Body of pancreas (tissue), 4 donors: ENCODE data around the gene CBX6. TPM values are rescaled to one million over a fixed set of nuclear protein-coding genes. Genes with fewer than 3 reads are reported as not detected.

Source experiments
- ATAC-seq: fragments of 150-250 bp; one replicate; pipeline ENCODE4 v1.9.1; 2016
- DNase-seq, 4 donors: peaks; one replicate each; pipeline ENCODE4 v3.0.0-alpha.2; 2019
- H3K27ac ChIP-seq, 4 donors: fragments of 200-600 bp; sonication (generic); 1 replicate in 3 of 4; 2 replicates in 1 of 4; pipeline versions ENCODE4 v1.5.1 to v1.6.1; 2016 to 2019; ENCODE audit warnings: mild to moderate bottlenecking in 1 of 4, mixed read lengths in 1 of 4, moderate library complexity in 1 of 4
- H3K27me3 ChIP-seq, 2 donors: fragments of 200-600 bp; sonication (generic); one replicate each; pipeline ENCODE4 v1.6.0; 2016; ENCODE audit warnings: mild to moderate bottlenecking in 1 of 2
- H3K36me3 ChIP-seq, 2 donors: fragments of 200-600 bp; sonication (generic); replicated peaks in 1 of 2; 2 replicates each; pipeline ENCODE4 v1.5.1; 2016; ENCODE audit warnings: low read depth in 2 of 2; ENCODE audit not compliant: insufficient read depth in 1 of 2
- H3K4me1 ChIP-seq: fragments of 200-600 bp; sonication (generic); one replicate; pipeline ENCODE4 v1.6.0; 2016
- H3K4me3 ChIP-seq, 2 donors: fragments of 200-600 bp; sonication (generic); 1 replicate in 1 of 2; 2 replicates in 1 of 2; pipeline ENCODE4 v1.5.1; 2016 to 2019
- H3K9me3 ChIP-seq, 3 donors: fragments of 200-600 bp; sonication (generic); 1 replicate in 2 of 3; 2 replicates in 1 of 3; pipeline ENCODE4 v1.5.1; 2016
- CTCF ChIP-seq, 7 experiments: fragments of 450-650 bp in 4 of 7; fragments of 200-600 bp in 3 of 7; sonication (generic) in 3 of 7; IDR thresholded peaks; one replicate each; pipeline ENCODE4 v1.5.1; 2016 to 2019; ENCODE audit warnings: antibody characterized with exemption in 7 of 7
- POLR2A ChIP-seq, 3 donors: fragments of 450-650 bp; IDR thresholded peaks; one replicate each; pipeline ENCODE4 v1.6.1; 2016; ENCODE audit warnings: antibody characterized with exemption in 3 of 3, mild to moderate bottlenecking in 2 of 3
- WGBS, 2 donors: methylation state at CpG; one replicate each; pipeline ENCODE4 v1.1.5; 2017; 5-methylcytosine and 5-hydroxymethylcytosine counted together
- intact Hi-C: fragments of 100-400 bp; cut with DNase I; formaldehyde crosslinking; loops from one replicate; pipeline ENCODE4 v1.15.1; 2023
- total RNA-seq, 2 donors: library from RNA; depleted of rRNA; stranded (reverse); fragments of >200 nt; gene quantifications; one replicate each; pipeline ENCODE4 v1.1.0, GENCODE V29; 2016

CBX6 gene
- total RNA-seq, 2 donors from 2014 or later = 32.7 to 45.2 TPM

GRCh38 chr22:38842512-38843200, 29.4 kb downstream of the CBX6 start:
- H3K36me3 ChIP-seq = no peaks in the 10 kb centered on the region
- DNase-seq (no peak), ATAC-seq (no peak)
- H3K9me3 ChIP-seq = no peaks in the 10 kb centered on the region
- TF ChIP-seq POLR2A (IDR thresholded peaks at IDR 0.05) (no peak), CTCF (IDR thresholded peaks at IDR 0.05) (no peak)
- peak overlapping the region in 3 of 4 donors; percentile 53 to 80 (median 71) for H3K27ac ChIP-seq
- WGBS, 2 donors = 24 to 79% methylated on average over 8 to 34 of the region's 34 CpGs
- H3K4me1 ChIP-seq = peaks cover 32% of the 10 kb centered on the region
- no peaks in the 10 kb centered on the region for H3K27me3 ChIP-seq
- intact Hi-C loops = no loop called here
- H3K4me3 ChIP-seq = peak overlapping the region in 1 of 2 donors; percentile 42

DNA sequence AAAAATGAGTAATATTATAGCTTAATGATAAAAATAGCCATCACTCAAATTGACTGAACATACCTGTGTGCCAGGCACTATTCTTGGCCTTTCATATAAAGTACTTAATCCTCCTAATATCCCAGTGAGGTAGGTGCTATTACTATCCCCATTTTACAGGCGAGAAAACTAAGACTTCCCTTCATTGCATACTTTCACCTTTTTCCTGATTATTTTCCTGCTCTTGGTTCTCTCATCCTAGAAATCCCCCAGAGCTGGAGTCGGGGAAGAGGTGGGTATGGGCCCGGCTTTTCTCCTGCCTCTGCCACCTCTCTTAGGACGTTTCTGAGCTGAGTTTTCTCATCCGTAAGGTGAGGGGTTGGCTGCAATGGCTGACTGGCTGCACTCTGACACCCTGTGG, 30.4 kb downstream of the CBX6 start:
- H3K9me3 ChIP-seq = no peaks in the 10 kb centered on the region
- H3K4me3 ChIP-seq = no peak overlapping the region
- WGBS, 2 donors = 66% methylated on average over 5 of the region's 5 CpGs
- H3K27me3 ChIP-seq = no peaks in the 10 kb centered on the region
- H3K4me1 ChIP-seq = peaks cover 32% of the 10 kb centered on the region
- ATAC-seq = no peak
- H3K36me3 ChIP-seq = no peaks in the 10 kb centered on the region
- no peak for DNase-seq
- intact Hi-C loops = no loop called here
- H3K27ac ChIP-seq = peak overlapping the region in 2 of 4 donors; percentile 10 to 28
- TF ChIP-seq CTCF (IDR thresholded peaks at IDR 0.05) = no peak
- TF ChIP-seq POLR2A (IDR thresholded peaks at IDR 0.05) = no peak

DNA sequence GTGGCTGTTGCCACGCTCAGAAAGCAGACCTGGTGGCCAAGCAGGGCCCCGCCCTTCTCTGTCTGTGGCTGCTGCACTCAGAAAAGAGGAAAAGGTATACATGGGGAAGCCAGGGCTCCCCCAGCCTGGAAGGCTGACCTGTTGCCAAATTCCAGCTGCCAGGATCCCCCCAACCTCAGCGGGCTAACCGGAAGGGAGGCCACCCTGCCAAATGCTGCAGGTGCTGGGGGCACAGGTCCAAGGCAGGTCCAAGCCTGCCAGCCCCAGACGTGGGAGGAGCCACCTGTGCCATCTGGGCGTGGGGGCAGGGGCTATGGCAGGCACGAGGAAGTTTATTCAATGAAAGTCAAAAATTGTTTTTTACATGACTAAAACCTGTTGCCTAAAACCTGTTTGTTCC, 30.8 kb downstream of the CBX6 start:
- WGBS, 2 donors = 26% methylated on average over 6 to 7 of the region's 7 CpGs
- Histone ChIP-seq H3K27me3 (no peaks in the 10 kb centered on the region), H3K4me3 (no peak overlapping the region), H3K9me3 (no peaks in the 10 kb centered on the region), H3K4me1 (peaks cover 32% of the 10 kb centered on the region), H3K27ac (peak overlapping the region in 1 of 4 donors; percentile 39), H3K36me3 (no peaks in the 10 kb centered on the region)
- DNase-seq (peak; percentile 58 to 85 (median 75)), ATAC-seq (no peak)
- TF ChIP-seq CTCF (IDR thresholded peaks at IDR 0.05) (no peak), POLR2A (IDR thresholded peaks at IDR 0.05) (no peak)
- intact Hi-C loops = no loop called here

GRCh38 chr22:38840129-38840528, 31.9 kb downstream of the CBX6 start:
- H3K4me3 ChIP-seq = no peak overlapping the region
- no peak for TF ChIP-seq POLR2A (IDR thresholded peaks at IDR 0.05)
- TF ChIP-seq CTCF (IDR thresholded peaks at IDR 0.05) = no peak
- H3K36me3 ChIP-seq = no peaks in the 10 kb centered on the region
- no peak overlapping the region for H3K27ac ChIP-seq
- intact Hi-C loops = no loop called here
- DNase-seq (no peak), ATAC-seq (no peak)
- WGBS, 2 donors = 88 to 89% methylated on average over 3 of the region's 3 CpGs
- H3K9me3 ChIP-seq = no peaks in the 10 kb centered on the region
- peaks cover 32% of the 10 kb centered on the region for H3K4me1 ChIP-seq
- H3K27me3 ChIP-seq = no peaks in the 10 kb centered on the region

DNA sequence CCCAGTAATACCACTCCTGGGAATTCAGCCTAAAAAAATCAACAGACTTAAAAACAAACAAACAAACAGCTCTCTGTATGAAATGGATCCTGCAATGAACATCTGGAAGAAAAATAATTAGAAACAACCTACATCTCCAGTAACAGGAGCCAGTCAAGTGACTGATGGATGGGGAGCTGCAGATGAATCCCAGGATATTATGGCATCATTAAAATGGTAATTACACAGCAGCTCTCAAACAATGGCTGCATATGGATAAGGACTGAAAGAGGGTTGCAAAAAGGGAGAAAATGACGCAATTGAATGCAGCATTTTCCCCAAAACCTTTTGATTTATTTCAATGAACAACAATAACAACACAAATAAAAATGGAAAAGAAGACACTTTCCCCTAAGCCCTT, 32.3 kb downstream of the CBX6 start:
- Histone ChIP-seq H3K9me3 (no peaks in the 10 kb centered on the region), H3K4me1 (peaks cover 32% of the 10 kb centered on the region), H3K4me3 (no peak overlapping the region), H3K36me3 (no peaks in the 10 kb centered on the region), H3K27ac (no peak overlapping the region), H3K27me3 (no peaks in the 10 kb centered on the region)
- no peak for TF ChIP-seq CTCF (IDR thresholded peaks at IDR 0.05)
- intact Hi-C loops = no loop called here
- ATAC-seq (no peak), DNase-seq (no peak)
- WGBS, 2 donors = 96 to 100% methylated on average over 1 of the region's 1 CpG
